Measurements from ENCODE around the gene SF3B5.

- TF ChIP-seq CTCF (conservative IDR thresholded peaks at IDR 0.05; ENCODE audit: low read length), result no peak
- no peak for TF ChIP-seq EZH2phosphoT487 (IDR thresholded peaks at IDR 0.05; ENCODE audit: borderline replicate concordance)
Measured at GRCh38 chr6:144129469-144129868, 34.1 kb upstream of the SF3B5 start.
